SK-N-SH (cell line): ENCODE results near the gene DOHH.

Source experiments
- GATA2 ChIP-seq: sonication (generic); formaldehyde crosslinking; IDR thresholded peaks from 2 replicates; pipeline ENCODE4 v1.5.0; 2020; ENCODE audit warnings: mild to moderate bottlenecking, missing genetic modification reagents
- JUND ChIP-seq: IDR thresholded peaks from 2 replicates; pipeline ENCODE4 v1.4.0; 2012
- MXI1 ChIP-seq: IDR thresholded peaks from 2 replicates; pipeline ENCODE4 v1.6.1; 2012; ENCODE audit warnings: mild to moderate bottlenecking, low read depth, low read length, improper control_type of control experiment
- POLR2AphosphoS5 ChIP-seq: IDR thresholded peaks from 2 replicates; pipeline ENCODE4 v1.6.1; 2012; ENCODE audit warnings: low read depth, low read length
- TAF1 ChIP-seq: IDR thresholded peaks from 2 replicates; pipeline ENCODE4 v1.6.1; 2012; ENCODE audit warnings: low read depth, mild to moderate bottlenecking, low read length, moderate library complexity, borderline replicate concordance
- YY1 ChIP-seq: IDR thresholded peaks from 2 replicates; pipeline ENCODE4 v1.4.0; 2012; ENCODE audit warnings: low read depth, mild to moderate bottlenecking
- TF ChIP-seq, protein P1 (sequence below): fragments of 200-600 bp; sonication (generic); IDR thresholded peaks from 2 replicates; pipeline ENCODE4 v1.6.1; 2017; ENCODE audit warnings: antibody characterized with exemption, mild to moderate bottlenecking, moderate library complexity
- TF ChIP-seq, protein P2 (sequence below): IDR thresholded peaks from 2 replicates; pipeline ENCODE4 v1.4.0; 2012; ENCODE audit warnings: low read depth, borderline replicate concordance

DNA sequence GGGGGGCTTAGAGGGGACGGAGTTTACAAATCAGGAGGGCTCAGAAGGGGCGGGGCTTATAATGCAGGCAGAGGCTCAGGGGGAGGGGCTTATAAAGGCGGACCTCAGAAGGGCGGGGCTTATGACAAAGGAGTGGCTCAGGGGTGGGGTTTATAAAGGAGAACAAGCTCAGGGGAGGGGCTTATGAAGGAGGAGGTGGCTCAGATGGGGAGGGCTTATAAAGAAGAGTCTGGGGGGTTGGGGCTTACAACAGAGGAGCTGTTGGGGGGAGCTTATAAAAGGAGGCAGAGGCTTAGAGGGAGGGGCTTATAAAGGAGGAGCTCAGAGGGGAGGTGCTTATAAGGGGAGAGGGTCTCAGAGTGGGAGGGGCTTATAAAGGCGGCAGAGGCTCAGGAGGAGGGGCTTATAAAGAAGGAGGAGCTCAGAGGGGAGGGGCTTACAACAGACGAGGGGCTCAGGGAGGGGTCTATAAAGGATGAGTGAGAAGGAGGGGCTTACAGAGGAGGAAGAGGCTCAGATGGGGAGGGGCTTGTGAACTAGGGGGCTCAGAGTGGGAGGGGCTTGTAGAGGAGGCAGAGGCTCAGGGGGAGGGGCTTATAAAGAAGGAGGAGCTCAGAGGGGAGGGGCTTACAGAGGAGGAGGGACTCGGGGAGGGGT lies 21.2 kb downstream of the DOHH start:
- TF ChIP-seq, protein P1, sequence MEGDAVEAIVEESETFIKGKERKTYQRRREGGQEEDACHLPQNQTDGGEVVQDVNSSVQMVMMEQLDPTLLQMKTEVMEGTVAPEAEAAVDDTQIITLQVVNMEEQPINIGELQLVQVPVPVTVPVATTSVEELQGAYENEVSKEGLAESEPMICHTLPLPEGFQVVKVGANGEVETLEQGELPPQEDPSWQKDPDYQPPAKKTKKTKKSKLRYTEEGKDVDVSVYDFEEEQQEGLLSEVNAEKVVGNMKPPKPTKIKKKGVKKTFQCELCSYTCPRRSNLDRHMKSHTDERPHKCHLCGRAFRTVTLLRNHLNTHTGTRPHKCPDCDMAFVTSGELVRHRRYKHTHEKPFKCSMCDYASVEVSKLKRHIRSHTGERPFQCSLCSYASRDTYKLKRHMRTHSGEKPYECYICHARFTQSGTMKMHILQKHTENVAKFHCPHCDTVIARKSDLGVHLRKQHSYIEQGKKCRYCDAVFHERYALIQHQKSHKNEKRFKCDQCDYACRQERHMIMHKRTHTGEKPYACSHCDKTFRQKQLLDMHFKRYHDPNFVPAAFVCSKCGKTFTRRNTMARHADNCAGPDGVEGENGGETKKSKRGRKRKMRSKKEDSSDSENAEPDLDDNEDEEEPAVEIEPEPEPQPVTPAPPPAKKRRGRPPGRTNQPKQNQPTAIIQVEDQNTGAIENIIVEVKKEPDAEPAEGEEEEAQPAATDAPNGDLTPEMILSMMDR, result no peak
- no peak for TF ChIP-seq GATA2
- TF ChIP-seq POLR2AphosphoS5, result no peak
- no peak for TF ChIP-seq TAF1
- no peak for TF ChIP-seq YY1
- no peak for TF ChIP-seq JUND
- TF ChIP-seq, protein P2, sequence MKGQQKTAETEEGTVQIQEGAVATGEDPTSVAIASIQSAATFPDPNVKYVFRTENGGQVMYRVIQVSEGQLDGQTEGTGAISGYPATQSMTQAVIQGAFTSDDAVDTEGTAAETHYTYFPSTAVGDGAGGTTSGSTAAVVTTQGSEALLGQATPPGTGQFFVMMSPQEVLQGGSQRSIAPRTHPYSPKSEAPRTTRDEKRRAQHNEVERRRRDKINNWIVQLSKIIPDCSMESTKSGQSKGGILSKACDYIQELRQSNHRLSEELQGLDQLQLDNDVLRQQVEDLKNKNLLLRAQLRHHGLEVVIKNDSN, result no peak
- TF ChIP-seq MXI1, result no peak
